Measurements from ENCODE around the gene CDC42BPA. TPM values are rescaled to one million over a fixed set of nuclear protein-coding genes. Genes with fewer than 3 reads are reported as not detected.
A peak's percentile ranks its signal among the peaks of the same experiment; 100 is the strongest.

CDC42BPA gene
- total RNA-seq, 2 donors from 2014 or later: 26.4 to 36.6 TPM

DNA sequence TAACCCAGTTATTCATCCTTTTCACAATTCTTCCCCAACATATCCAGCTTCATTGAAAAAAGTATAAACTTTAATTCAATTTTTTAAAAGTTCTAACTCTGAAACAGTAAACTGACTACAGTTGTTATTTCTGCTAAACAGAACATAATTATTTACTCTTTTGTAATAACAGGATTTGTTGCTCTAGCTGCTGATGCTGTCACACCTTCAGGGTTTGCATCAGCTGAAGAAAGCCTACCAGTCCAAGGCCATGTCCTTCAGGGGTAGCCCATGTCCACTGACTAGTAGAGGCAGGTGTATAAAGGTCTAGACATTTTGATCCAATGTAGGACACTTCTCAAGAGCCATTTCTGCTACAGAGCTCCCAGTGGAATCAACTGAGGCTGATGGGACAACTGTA lies 107.7 kb downstream of the CDC42BPA start:
- TF ChIP-seq, protein P1, sequence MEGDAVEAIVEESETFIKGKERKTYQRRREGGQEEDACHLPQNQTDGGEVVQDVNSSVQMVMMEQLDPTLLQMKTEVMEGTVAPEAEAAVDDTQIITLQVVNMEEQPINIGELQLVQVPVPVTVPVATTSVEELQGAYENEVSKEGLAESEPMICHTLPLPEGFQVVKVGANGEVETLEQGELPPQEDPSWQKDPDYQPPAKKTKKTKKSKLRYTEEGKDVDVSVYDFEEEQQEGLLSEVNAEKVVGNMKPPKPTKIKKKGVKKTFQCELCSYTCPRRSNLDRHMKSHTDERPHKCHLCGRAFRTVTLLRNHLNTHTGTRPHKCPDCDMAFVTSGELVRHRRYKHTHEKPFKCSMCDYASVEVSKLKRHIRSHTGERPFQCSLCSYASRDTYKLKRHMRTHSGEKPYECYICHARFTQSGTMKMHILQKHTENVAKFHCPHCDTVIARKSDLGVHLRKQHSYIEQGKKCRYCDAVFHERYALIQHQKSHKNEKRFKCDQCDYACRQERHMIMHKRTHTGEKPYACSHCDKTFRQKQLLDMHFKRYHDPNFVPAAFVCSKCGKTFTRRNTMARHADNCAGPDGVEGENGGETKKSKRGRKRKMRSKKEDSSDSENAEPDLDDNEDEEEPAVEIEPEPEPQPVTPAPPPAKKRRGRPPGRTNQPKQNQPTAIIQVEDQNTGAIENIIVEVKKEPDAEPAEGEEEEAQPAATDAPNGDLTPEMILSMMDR (IDR thresholded peaks at IDR 0.05): no peak
- Histone ChIP-seq H3K9ac (ENCODE audit: low read depth in 2 of 2, low read length in 2 of 2) (no peak overlapping the region), H3K4me1 (no peaks in the 10 kb centered on the region), H3K9me3 (no peaks in the 10 kb centered on the region), H3K4me3 (no peak overlapping the region), H3K36me3 (no peaks in the 10 kb centered on the region), H3K27me3 (no peaks in the 10 kb centered on the region), H3K27ac (no peak overlapping the region)
- intact Hi-C loops (cut with DNase I): no loop called here
- no peak for DNase-seq

DNA sequence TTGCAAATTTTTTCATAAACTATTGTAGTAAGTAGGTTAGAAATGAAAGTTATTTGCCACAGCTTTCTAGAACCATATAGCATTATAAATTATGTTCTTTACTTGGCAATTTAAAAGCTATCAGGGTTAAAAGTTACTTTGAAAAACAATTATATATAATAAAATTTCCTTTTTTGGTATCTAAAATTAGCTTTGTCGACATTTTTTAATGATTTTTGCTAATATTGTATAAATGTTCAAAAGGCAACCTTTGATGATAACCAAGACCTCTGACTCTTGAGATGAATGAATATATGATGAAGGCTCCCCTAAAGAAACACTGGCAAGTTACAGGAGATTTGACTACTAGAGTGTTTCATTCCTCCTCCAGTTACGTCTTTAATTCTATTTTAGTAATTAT lies 121.2 kb downstream of the CDC42BPA start:
- H3K9ac ChIP-seq (ENCODE audit: low read depth in 2 of 2, low read length in 2 of 2): no peak overlapping the region
- H3K36me3 ChIP-seq: no peaks in the 10 kb centered on the region
- H3K4me3 ChIP-seq: no peak overlapping the region
- no peaks in the 10 kb centered on the region for H3K9me3 ChIP-seq
- no peaks in the 10 kb centered on the region for H3K4me1 ChIP-seq
- no peaks in the 10 kb centered on the region for H3K27me3 ChIP-seq
- no peak for DNase-seq
- intact Hi-C loops (cut with DNase I): no loop called here
- H3K27ac ChIP-seq: no peak overlapping the region
- TF ChIP-seq, protein P1 (IDR thresholded peaks at IDR 0.05): no peak

DNA sequence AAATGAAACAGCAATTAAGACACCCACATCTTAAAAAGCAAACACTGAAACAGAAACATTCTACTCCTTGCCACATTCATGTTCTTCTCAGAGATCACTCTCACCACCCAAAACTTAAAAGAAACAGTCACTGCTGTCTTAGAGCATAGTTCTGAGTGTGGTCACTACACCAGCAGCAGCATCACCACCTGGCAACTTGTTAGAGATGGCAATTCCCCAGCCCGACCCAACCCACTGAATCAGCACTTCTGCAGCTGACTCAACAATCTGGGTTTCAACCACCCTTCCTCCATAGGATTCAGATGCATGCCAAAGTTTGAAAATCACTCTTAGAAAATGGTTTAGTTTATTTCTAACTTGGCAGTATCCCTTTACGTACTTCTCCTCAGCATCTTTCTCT lies 126.1 kb downstream of the CDC42BPA start:
- Histone ChIP-seq H3K4me3 (no peak overlapping the region), H3K27me3 (no peaks in the 10 kb centered on the region), H3K4me1 (no peaks in the 10 kb centered on the region), H3K9me3 (no peaks in the 10 kb centered on the region), H3K9ac (ENCODE audit: low read depth in 2 of 2, low read length in 2 of 2) (no peak overlapping the region), H3K27ac (no peak overlapping the region), H3K36me3 (no peaks in the 10 kb centered on the region)
- peak; percentile 23 for DNase-seq
- TF ChIP-seq, protein P1 (IDR thresholded peaks at IDR 0.05): no peak
- intact Hi-C loops (cut with DNase I): no loop called here

DNA sequence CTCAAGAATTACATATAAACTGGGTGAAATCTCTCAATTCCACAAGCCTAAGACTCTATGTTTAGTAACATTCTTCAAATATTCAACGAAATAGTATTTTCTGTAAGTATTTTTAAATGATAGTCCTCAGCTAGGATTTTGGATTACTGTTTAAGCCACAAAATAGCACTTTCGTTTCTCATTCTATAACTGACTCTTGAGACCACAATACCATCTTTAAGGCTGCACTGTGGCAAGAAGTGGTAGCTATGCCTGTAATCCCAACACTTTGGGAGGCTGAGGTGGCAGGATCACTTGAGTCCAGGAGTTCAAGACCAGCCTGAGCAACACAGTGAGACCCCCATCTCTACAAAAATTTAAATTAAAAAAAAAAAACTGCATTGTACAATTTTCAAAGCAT lies 126.7 kb downstream of the CDC42BPA start:
- intact Hi-C loops (cut with DNase I): no loop called here
- H3K27me3 ChIP-seq: no peaks in the 10 kb centered on the region
- H3K9ac ChIP-seq (ENCODE audit: low read depth in 2 of 2, low read length in 2 of 2): no peak overlapping the region

DNA sequence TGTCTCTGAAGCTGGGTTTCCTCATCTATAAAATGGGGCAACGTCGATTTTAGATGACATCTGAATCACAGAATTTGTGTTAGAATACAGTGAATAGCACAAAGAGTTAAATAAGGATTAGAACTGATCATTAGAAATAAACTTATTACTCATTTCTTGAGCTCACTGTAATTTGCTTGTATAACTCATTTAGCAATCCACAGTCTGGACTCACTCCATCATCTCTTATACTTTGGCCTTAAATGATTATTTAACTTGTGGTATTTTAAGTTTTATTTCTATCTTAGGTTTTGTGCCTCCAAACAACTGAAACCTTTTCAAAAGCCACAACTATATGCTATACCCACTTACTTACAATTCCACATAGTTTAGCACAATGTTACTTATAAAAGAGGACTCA lies 128.0 kb downstream of the CDC42BPA start:
- H3K9ac ChIP-seq (ENCODE audit: low read depth in 2 of 2, low read length in 2 of 2): no peak overlapping the region
- H3K4me1 ChIP-seq: no peaks in the 10 kb centered on the region
- intact Hi-C loops (cut with DNase I): no loop called here
- H3K4me3 ChIP-seq: no peak overlapping the region
- H3K27me3 ChIP-seq: no peaks in the 10 kb centered on the region
- H3K9me3 ChIP-seq: no peaks in the 10 kb centered on the region
- H3K27ac ChIP-seq: no peak overlapping the region
- DNase-seq: no peak
- H3K36me3 ChIP-seq: no peaks in the 10 kb centered on the region
- TF ChIP-seq, protein P1 (IDR thresholded peaks at IDR 0.05): no peak

More for the DNA sequence above, 126.7 kb downstream of the CDC42BPA start:
- Histone ChIP-seq H3K27ac (no peak overlapping the region), H3K36me3 (no peaks in the 10 kb centered on the region), H3K4me3 (no peak overlapping the region), H3K9me3 (no peaks in the 10 kb centered on the region), H3K4me1 (no peaks in the 10 kb centered on the region)
- TF ChIP-seq, protein P1 (IDR thresholded peaks at IDR 0.05): no peak
- no peak for DNase-seq

DNA sequence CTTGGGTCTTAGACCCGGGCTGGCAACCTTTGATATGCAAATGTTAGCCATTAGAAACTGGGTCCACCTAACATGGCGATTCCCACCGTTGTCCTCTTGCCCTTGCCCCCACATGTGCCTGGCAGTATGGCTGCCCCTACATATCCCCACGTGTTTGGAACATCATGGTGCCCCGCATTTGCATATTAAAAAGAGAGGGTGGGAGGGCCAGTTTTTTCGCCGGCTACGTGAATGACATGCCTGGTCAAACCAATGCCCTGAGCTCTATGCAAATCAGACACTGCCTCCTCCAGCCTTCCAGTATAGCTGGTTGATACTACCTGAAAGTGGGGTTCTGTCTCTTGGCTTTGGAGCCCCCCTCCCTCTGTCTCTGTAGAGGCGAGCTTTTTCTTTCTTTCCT lies 133.0 kb downstream of the CDC42BPA start:
- Histone ChIP-seq H3K9me3 (no peaks in the 10 kb centered on the region), H3K36me3 (no peaks in the 10 kb centered on the region), H3K27ac (no peak overlapping the region), H3K9ac (ENCODE audit: low read depth in 2 of 2, low read length in 2 of 2) (no peak overlapping the region), H3K27me3 (no peaks in the 10 kb centered on the region), H3K4me3 (no peak overlapping the region), H3K4me1 (no peaks in the 10 kb centered on the region)
- no peak for DNase-seq
- TF ChIP-seq, protein P1 (IDR thresholded peaks at IDR 0.05): no peak
- intact Hi-C loops (cut with DNase I): no loop called here

Measured in colonic mucosa (tissue), 4 donors.